Measurements from ENCODE around the gene SALL1.

The SALL1 gene

DNA sequence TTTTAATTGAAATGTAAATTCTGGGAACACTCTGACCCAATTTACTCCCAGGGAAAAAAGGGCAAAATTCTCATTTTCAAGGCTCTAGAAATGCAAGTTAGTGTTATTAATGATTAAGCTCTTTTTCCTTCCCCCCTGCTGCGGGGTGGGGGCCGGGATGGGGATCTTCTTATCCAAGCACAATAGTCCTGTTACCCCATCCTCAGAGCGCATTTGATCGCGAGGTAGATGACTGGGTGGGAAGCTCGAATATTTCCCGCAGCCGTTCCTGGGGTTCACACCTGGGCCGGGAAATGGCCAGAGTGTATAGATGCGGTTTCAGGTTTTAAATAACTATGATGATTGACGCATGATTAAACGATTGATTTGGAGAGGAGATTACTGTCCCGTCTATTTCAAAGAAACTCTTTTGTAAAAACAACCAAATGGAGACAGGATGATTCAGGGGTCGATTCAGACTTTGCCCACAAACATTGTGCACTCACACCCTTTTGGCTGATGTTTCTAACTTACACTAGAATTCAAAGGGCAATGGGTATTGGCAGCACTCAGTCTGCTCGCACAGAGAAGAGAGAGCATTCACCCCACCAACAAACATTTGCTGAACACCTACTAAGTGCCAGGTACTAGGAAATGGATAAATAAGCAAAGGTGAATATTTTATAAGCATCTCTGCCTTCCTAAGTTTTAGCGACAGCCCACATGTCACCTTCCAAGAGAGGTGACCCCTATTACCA lies 55.0 kb downstream of the SALL1 start:
- ATAC-seq (ENCODE audit: low read depth), result no peak

DNA sequence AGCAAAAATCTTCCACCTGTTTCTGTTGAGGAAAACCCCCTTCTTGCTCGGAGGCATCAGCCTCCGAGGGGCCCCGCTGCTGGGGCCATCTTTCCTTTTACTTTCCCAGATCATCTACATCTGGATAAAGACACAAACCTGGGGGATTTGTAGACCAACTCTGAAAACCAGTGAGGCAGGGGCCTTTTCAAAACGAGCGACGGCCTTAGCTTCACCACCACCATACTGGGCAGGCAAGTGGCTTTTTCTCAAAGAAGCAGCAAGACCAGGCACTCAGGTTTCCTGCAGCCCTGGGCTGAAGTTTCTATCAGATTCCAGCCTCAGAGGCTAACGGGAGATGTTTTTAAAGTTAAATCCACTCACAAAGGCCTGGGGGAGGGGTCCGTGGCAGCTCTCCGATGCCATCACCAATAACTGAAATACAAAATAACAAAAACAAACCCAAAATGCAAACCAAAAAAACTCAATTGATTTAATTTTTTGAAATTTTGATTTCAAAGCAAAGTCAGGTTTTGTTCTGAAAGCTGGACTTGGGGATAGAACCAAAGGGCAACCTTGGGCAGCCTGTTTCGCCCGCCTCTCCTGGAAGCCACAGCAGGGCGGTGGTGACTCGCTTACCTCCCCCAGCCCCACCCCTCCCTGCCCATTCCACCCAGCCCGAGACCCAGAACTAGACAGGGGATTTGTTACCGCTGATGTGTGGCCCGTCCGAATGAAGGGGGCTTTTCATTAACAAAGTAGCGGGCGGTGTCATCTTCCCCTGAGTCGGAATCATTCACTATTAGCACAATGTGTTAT lies 55.8 kb downstream of the SALL1 start:
- ATAC-seq (ENCODE audit: low read depth), result no peak

More for the DNA sequence above, 55.0 kb downstream of the SALL1 start:
- Histone ChIP-seq H3K27me3 (ENCODE audit: insufficient read depth, poor library complexity, severe bottlenecking) (peaks cover 7% of the 10 kb centered on the region), H3K36me3 (ENCODE audit: low read depth) (no peaks in the 10 kb centered on the region), H3K27ac (ENCODE audit: poor library complexity, severe bottlenecking) (no peak overlapping the region), H3K4me1 (ENCODE audit: insufficient read depth, poor library complexity, severe bottlenecking) (no peaks in the 10 kb centered on the region), H3K4me3 (ENCODE audit: severe bottlenecking) (no peak overlapping the region), H3K9me3 (ENCODE audit: severe bottlenecking) (peaks cover 2% of the 10 kb centered on the region)
- TF ChIP-seq CTCF (IDR thresholded peaks at IDR 0.05; ENCODE audit: poor library complexity, severe bottlenecking), result no peak
- DNase-seq (ENCODE audit: low spot score), result no peak

DNA sequence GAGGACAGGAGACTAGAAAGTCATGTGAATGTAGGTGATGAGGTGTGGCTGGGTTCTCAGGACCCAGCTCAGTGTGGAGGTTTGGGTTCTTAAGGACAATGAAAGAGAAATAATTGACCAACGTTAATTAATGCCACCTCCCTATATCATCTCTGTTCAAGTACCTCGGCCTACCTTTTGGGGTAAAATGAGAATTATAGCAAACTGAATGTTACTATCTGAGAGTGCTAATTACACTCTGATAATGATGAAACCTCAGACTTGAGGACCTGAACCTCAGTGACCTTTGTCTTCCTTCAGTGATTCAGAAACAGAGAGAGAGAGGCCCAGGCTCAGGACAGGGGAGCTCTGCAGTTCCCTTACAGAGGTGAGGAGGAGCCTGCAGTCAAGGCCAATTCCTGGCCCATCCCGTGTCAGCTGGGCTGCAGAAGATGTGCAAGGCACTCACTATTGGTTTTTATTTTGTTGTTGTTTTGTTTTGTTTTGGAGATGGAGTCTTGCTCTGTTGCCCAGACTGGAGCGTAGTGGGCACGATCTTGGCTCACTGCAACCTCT lies 57.3 kb downstream of the SALL1 start:
- Histone ChIP-seq H3K27me3 (ENCODE audit: insufficient read depth, poor library complexity, severe bottlenecking) (peaks cover 7% of the 10 kb centered on the region), H3K36me3 (ENCODE audit: low read depth) (no peaks in the 10 kb centered on the region), H3K27ac (ENCODE audit: poor library complexity, severe bottlenecking) (no peak overlapping the region), H3K9me3 (ENCODE audit: severe bottlenecking) (peaks cover 2% of the 10 kb centered on the region), H3K4me3 (ENCODE audit: severe bottlenecking) (no peak overlapping the region), H3K4me1 (ENCODE audit: insufficient read depth, poor library complexity, severe bottlenecking) (no peaks in the 10 kb centered on the region)
- DNase-seq (ENCODE audit: low spot score) (no peak), ATAC-seq (ENCODE audit: low read depth) (no peak)
- no peak for TF ChIP-seq CTCF (IDR thresholded peaks at IDR 0.05; ENCODE audit: poor library complexity, severe bottlenecking)

More for the DNA sequence above, 55.8 kb downstream of the SALL1 start:
- Histone ChIP-seq H3K36me3 (ENCODE audit: low read depth) (no peaks in the 10 kb centered on the region), H3K9me3 (ENCODE audit: severe bottlenecking) (peaks cover 2% of the 10 kb centered on the region), H3K4me3 (ENCODE audit: severe bottlenecking) (no peak overlapping the region), H3K27me3 (ENCODE audit: insufficient read depth, poor library complexity, severe bottlenecking) (peaks cover 7% of the 10 kb centered on the region), H3K27ac (ENCODE audit: poor library complexity, severe bottlenecking) (no peak overlapping the region), H3K4me1 (ENCODE audit: insufficient read depth, poor library complexity, severe bottlenecking) (no peaks in the 10 kb centered on the region)
- TF ChIP-seq CTCF (IDR thresholded peaks at IDR 0.05; ENCODE audit: poor library complexity, severe bottlenecking), result no peak
- DNase-seq (ENCODE audit: low spot score), result no peak

All from RWPE2 (cell line).